ENCODE data around the gene POLH. TPM values are rescaled to one million over a fixed set of nuclear protein-coding genes. Genes with fewer than 3 reads are reported as not detected.
A peak's percentile ranks its signal among the peaks of the same experiment; 100 is the strongest.

POLH gene
- total and polyA plus RNA-seq, 9 of the 15 experiments (the other 6 are each of a cell fraction or from before 2014, with no cell fraction given): 5.8 to 31.6 (median 20.6) TPM

GRCh38 chr6:43630980-43631619 is 55.1 kb downstream of the POLH start (continued):
- TF ChIP-seq TSHZ1 (CRISPR knock-in tag; IDR thresholded peaks at IDR 0.05) (0 out of 2 replicates have a peak, but pooled peaks have one; percentile 20), ERF (CRISPR knock-in tag; IDR thresholded peaks at IDR 0.05) (peak; percentile 89), NFIC (IDR thresholded peaks at IDR 0.05) (peak; percentile 97), ZNF655 (CRISPR knock-in tag; IDR thresholded peaks at IDR 0.05) (no peak), ZNF644 (tag; IDR thresholded peaks at IDR 0.05; ENCODE audit: low read depth) (peak; percentile 96), GABPB1 (CRISPR knock-in tag; IDR thresholded peaks at IDR 0.05) (no peak; the same call in 1 of the 2 replicates), EP400 (IDR thresholded peaks at IDR 0.05) (no peak), ZNF324 (CRISPR knock-in tag; IDR thresholded peaks at IDR 0.05) (0 out of 2 replicates have a peak, but pooled peaks have one; percentile 18), NONO (IDR thresholded peaks at IDR 0.05; ENCODE audit: low read depth in 2 of 2, low read length in 1 of 2) (no peak), HNRNPL (IDR thresholded peaks at IDR 0.05; ENCODE audit: low read depth, low read length) (no peak), TAF15 (IDR thresholded peaks at IDR 0.05; ENCODE audit: low read depth, low read length) (no peak), RBM14 (IDR thresholded peaks at IDR 0.05; ENCODE audit: borderline replicate concordance, insufficient read depth, low read depth, low read length) (no peak), SPI1 (IDR thresholded peaks at IDR 0.05; ENCODE audit: borderline replicate concordance, low read depth, low read length) (peak; percentile 68; the same call in 1 of the 2 replicates), GTF3C2 (IDR thresholded peaks at IDR 0.05; ENCODE audit: borderline replicate concordance, extremely low read depth, insufficient read length) (peak; percentile 23), HDAC1 (IDR thresholded peaks at IDR 0.05) (peak in 1 of 2 experiments; percentile 92; a peak in 2 of 4 replicates), POLR3A (IDR thresholded peaks at IDR 0.05; ENCODE audit: borderline replicate concordance, extremely low read depth, insufficient read depth, insufficient read length) (no peak), EP300 (IDR thresholded peaks at IDR 0.05; ENCODE audit: low read length) (peak; percentile 98), HNRNPK (IDR thresholded peaks at IDR 0.05; ENCODE audit: low read depth, low read length, poor library complexity, severe bottlenecking) (no peak)
